ENCODE measurements around the gene AGTR1. TPM values are rescaled to one million over a fixed set of nuclear protein-coding genes. Genes with fewer than 3 reads are reported as not detected.

AGTR1 gene
- total RNA-seq, 2 donors from 2014 or later, result not detected

DNA sequence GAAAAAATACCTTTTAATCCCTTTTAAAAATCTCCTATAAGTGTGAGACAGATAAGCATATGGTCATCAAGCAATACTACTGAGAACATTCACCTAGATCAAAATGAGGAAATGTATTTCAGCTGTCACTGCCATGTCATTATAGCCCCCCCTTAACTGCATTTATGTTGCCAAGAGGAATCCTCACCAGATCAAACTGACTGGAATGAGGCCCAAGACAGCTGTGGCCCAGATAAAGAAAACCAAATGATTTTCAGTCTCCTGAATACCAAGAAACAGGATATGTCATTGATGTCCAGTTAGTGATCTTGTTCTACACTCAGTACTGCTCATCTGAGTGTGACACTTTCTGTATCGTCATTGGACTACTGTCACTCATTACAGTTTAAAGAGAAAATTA, 94.8 kb downstream of the AGTR1 start:
- no peaks in the 10 kb centered on the region for H3K27me3 Mint-ChIP-seq
- no peaks in the 10 kb centered on the region for H3K9me3 Mint-ChIP-seq
- H3K27ac Mint-ChIP-seq, result no peak overlapping the region
- H3K4me1 Mint-ChIP-seq, result no peaks in the 10 kb centered on the region
- H3K36me3 Mint-ChIP-seq (ENCODE audit: low read depth), result no peaks in the 10 kb centered on the region
- no peak for ATAC-seq (replicated peaks)
- H3K4me3 Mint-ChIP-seq, result no peak overlapping the region

Other genes with a start within 250 kb of the AGTR1 start
- gene CPB1, start 129.9 kb downstream of the AGTR1 start, total RNA-seq, result not detected
- gene CPA3, start 167.4 kb downstream of the AGTR1 start, total RNA-seq, result not detected

Measured in activated T-helper 17 cell treated with anti-CD3 and anti-CD28 coated beads, Interleukin-2, amount 50 U/mL, for 72 hours (primary cell).